Skeletal muscle tissue (tissue), 4 donors: Measurements from ENCODE around the gene STK17A. TPM values are rescaled to one million over a fixed set of nuclear protein-coding genes. Genes with fewer than 3 reads are reported as not detected.
"Not testable (repeated sequence)": the region's sequence is repeated elsewhere in the genome, so short reads cannot be mapped to it uniquely, and the experiment has no call there.

ENCODE experiments used
- H3K27ac ChIP-seq: one replicate; pipeline ENCODE4 v1.7.0; 2013; ENCODE audit warnings: mild to moderate bottlenecking, low read depth, low read length, inconsistent platforms
- H3K27me3 ChIP-seq, 3 donors: one replicate each; pipeline ENCODE4 v1.7.0; 2013; ENCODE audit warnings: low read length in 3 of 3; ENCODE audit not compliant: control insufficient read depth in 3 of 3, insufficient read depth in 3 of 3
- H3K36me3 ChIP-seq, 3 donors: one replicate each; pipeline ENCODE4 v1.7.0; 2013; ENCODE audit warnings: low read length in 3 of 3; ENCODE audit not compliant: control insufficient read depth in 3 of 3, insufficient read depth in 3 of 3
- H3K4me1 ChIP-seq, 3 donors: one replicate each; pipeline ENCODE4 v1.7.0; 2013; ENCODE audit warnings: low read length in 3 of 3, mild to moderate bottlenecking in 3 of 3; ENCODE audit not compliant: control insufficient read depth in 3 of 3, insufficient read depth in 3 of 3
- H3K4me3 ChIP-seq, 3 donors: one replicate each; pipeline ENCODE4 v1.7.0; 2013; ENCODE audit warnings: low read length in 3 of 3
- H3K9ac ChIP-seq, 3 donors: one replicate each; pipeline ENCODE4 v1.7.0; 2013; ENCODE audit warnings: low read length in 3 of 3, mild to moderate bottlenecking in 3 of 3, moderate library complexity in 2 of 3, low read depth in 1 of 3
- H3K9me3 ChIP-seq, 3 donors: one replicate each; pipeline ENCODE4 v1.7.0; 2013; ENCODE audit warnings: low read length in 3 of 3; ENCODE audit not compliant: control insufficient read depth in 3 of 3
- total RNA-seq: library from RNA; depleted of rRNA; stranded (reverse); fragments of >200 nt; gene quantifications from one replicate; pipeline ENCODE4 v1.2.3, GENCODE V29; 2014
- donor health status: Osteomylitis.

STK17A gene
- total RNA-seq, 1 donor from 2014 or later, result 11.0 TPM

- Histone ChIP-seq H3K27ac (no peak overlapping the region), H3K4me1 (peaks cover 5 to 7% (median 6%) of the 10 kb centered on the region in 3 donors), H3K9ac (no peak overlapping the region), H3K4me3 (no peak overlapping the region), H3K9me3 (no peaks in the 10 kb centered on the region), H3K36me3 (peaks cover 0 to 3% (median 0%) of the 10 kb centered on the region in 3 donors), H3K27me3 (no peaks in the 10 kb centered on the region)
Observed at GRCh38 chr7:43666938-43667337, 84.0 kb downstream of the STK17A start.

GRCh38 chr7:43668035-43668434 is 85.1 kb downstream of the STK17A start:
- peaks cover 0 to under 1% (median 0%) of the 10 kb centered on the region in 3 donors for H3K36me3 ChIP-seq
- H3K4me1 ChIP-seq, result peaks cover 5 to 7% (median 6%) of the 10 kb centered on the region in 3 donors
- no peak overlapping the region for H3K4me3 ChIP-seq
- no peak overlapping the region for H3K9ac ChIP-seq
- no peaks in the 10 kb centered on the region for H3K27me3 ChIP-seq
- H3K9me3 ChIP-seq, result no peaks in the 10 kb centered on the region
- no peak overlapping the region for H3K27ac ChIP-seq

GRCh38 chr7:43669286-43670081 is 86.6 kb downstream of the STK17A start:
- no peak overlapping the region for H3K27ac ChIP-seq
- H3K4me1 ChIP-seq, result peaks cover 3 to 7% (median 5%) of the 10 kb centered on the region in 3 donors
- H3K9ac ChIP-seq, result no peak overlapping the region
- H3K4me3 ChIP-seq, result no peak overlapping the region
- H3K9me3 ChIP-seq, result no peaks in the 10 kb centered on the region
- H3K27me3 ChIP-seq, result no peaks in the 10 kb centered on the region
- H3K36me3 ChIP-seq, result no peaks in the 10 kb centered on the region

- no peaks in the 10 kb centered on the region for H3K9me3 ChIP-seq
- no peaks in the 10 kb centered on the region for H3K36me3 ChIP-seq
- no peaks in the 10 kb centered on the region for H3K27me3 ChIP-seq
- no peak overlapping the region for H3K27ac ChIP-seq
- H3K9ac ChIP-seq, result no peak overlapping the region
- H3K4me1 ChIP-seq, result peaks cover 0 to 7% (median 3%) of the 10 kb centered on the region in 3 donors
- no peak overlapping the region for H3K4me3 ChIP-seq
Observed at GRCh38 chr7:43671521-43671920, 88.6 kb downstream of the STK17A start.

GRCh38 chr7:43673243-43673976 is 90.5 kb downstream of the STK17A start:
- H3K4me3 ChIP-seq, H3K9ac ChIP-seq, H3K4me1 ChIP-seq, H3K36me3 ChIP-seq, H3K27ac ChIP-seq, H3K27me3 ChIP-seq, H3K9me3 ChIP-seq: not testable (repeated sequence)

- Histone ChIP-seq H3K9me3 (no peaks in the 10 kb centered on the region), H3K36me3 (no peaks in the 10 kb centered on the region), H3K27me3 (no peaks in the 10 kb centered on the region), H3K9ac (no peak overlapping the region), H3K4me3 (no peak overlapping the region), H3K4me1 (peaks cover 3 to 11% (median 6%) of the 10 kb centered on the region in 3 donors), H3K27ac (no peak overlapping the region)
Observed at GRCh38 chr7:43674559-43675436, 91.9 kb downstream of the STK17A start.

Other genes with a start within 250 kb of the STK17A start
- 57.9 TPM for gene COA1, start 146.4 kb downstream of the STK17A start, total RNA-seq
- 27.7 TPM for gene BLVRA, start 175.6 kb downstream of the STK17A start, total RNA-seq